Adrenal gland (tissue), 12 donors: ENCODE measurements around the gene STIM1. TPM values are rescaled to one million over a fixed set of nuclear protein-coding genes. Genes with fewer than 3 reads are reported as not detected.

Source experiments
- DNase-seq, 7 donors: peaks; one replicate each; pipeline ENCODE4 v3.0.0-alpha.2; 2019 to 2020
- H3K27ac ChIP-seq, 5 donors: fragments of 200-600 bp; sonication (generic) in 4 of 5; 1 replicate in 3 of 5; 2 replicates in 2 of 5; pipeline versions ENCODE4 v1.5.1 to v1.8.0; 2016 to 2020; ENCODE audit warnings: mild to moderate bottlenecking in 1 of 5
- H3K27me3 ChIP-seq: fragments of 200-600 bp; 2 replicates; pipeline ENCODE4 v1.8.0; 2021
- H3K36me3 ChIP-seq, 2 donors: fragments of 200-600 bp; replicated peaks in 1 of 2; 1 replicate in 1 of 2; 2 replicates in 1 of 2; pipeline versions ENCODE4 v1.5.1 to v1.8.0; 2018 to 2022
- H3K4me1 ChIP-seq, 2 donors: fragments of 200-600 bp; replicated peaks in 1 of 2; 1 replicate in 1 of 2; 2 replicates in 1 of 2; pipeline versions ENCODE4 v1.5.1 to v1.8.0; 2018 to 2021
- H3K4me3 ChIP-seq, 4 donors: fragments of 200-600 bp; sonication (generic) in 3 of 4; one replicate each; pipeline ENCODE4 v1.5.1; 2016 to 2018
- H3K9me3 ChIP-seq, 3 donors: fragments of 200-600 bp; sonication (generic) in 1 of 3; replicated peaks in 1 of 3; 1 replicate in 2 of 3; 2 replicates in 1 of 3; pipeline versions ENCODE4 v1.5.1 to v1.8.0; 2016 to 2021
- POLR2A ChIP-seq, 2 donors: fragments of 450-650 bp; IDR thresholded peaks; one replicate each; pipeline ENCODE4 v1.6.1; 2017; ENCODE audit warnings: antibody characterized with exemption in 2 of 2, mild to moderate bottlenecking in 2 of 2, moderate library complexity in 1 of 2
- WGBS, 4 donors: extraction: QIAGEN DNeasy Blood & Tissue Kit in 2 of 4; methylation state at CpG; one replicate each; pipeline versions ENCODE4 v1.1.5 to v1.1.7; 2013 to 2017; 5-methylcytosine and 5-hydroxymethylcytosine counted together
- intact Hi-C, 2 donors: fragments of 100-400 bp; cut with DNase I; formaldehyde crosslinking; loops; one replicate each; pipeline versions ENCODE4 v1.14.1 to v1.15.0; 2022 to 2023
- polyA plus RNA-seq, 3 donors: library from polyadenylated mRNA; stranded (reverse); fragments of 200-250 nt in 2 of 3; fragments of 350-450 nt in 1 of 3; fragmentation: Illumina TruSeq in 1 of 3; extraction: RNeasy Lipid Tissue Mini Kit (QIAGEN cat#74804) in 1 of 3; gene quantifications; one replicate each; pipeline ENCODE4 v1.2.3, GENCODE V29; 2013 to 2014
- total RNA-seq, 9 donors: library from RNA; depleted of rRNA in 4 of 9; stranded (reverse); fragments of >200 nt in 4 of 9; fragments of 120-200 nt in 1 of 9; fragmentation: NEBNext Ultra II Directional in 1 of 9; extraction: Animal tissue kit (Norgen Biotek cat#: 25700) in 1 of 9; gene quantifications; one replicate each; pipeline versions ENCODE4 v1.1.0 to v1.2.4, GENCODE V29; 2013 to 2023
- TF ChIP-seq, protein P1 (sequence below), 6 experiments: fragments of 450-650 bp in 4 of 6; fragments of 200-600 bp in 2 of 6; sonication (generic) in 1 of 6; IDR thresholded peaks; 1 replicate in 5 of 6; 2 replicates in 1 of 6; pipeline versions ENCODE4 v1.5.1 to v1.8.0; 2016 to 2021; ENCODE audit warnings: antibody characterized with exemption in 6 of 6, mild to moderate bottlenecking in 2 of 6, moderate library complexity in 1 of 6
- donor health status: healthy with polysubstance abuse.
- donor health status: Bipolar disorder and iron deficiency.
- donor health status: DM: yes; HTN: yes; CAD: no.
- donor health status: DM: no; HTN: no; CAD: no.
- donor health status: DM: no; HTN: no; CAD: no.
- donor health status: DM: yes; HTN: yes; CAD: no.

STIM1 gene
- total and polyA plus RNA-seq, 12 donors: 7.8 to 44.1 (median 32.5) TPM

DNA sequence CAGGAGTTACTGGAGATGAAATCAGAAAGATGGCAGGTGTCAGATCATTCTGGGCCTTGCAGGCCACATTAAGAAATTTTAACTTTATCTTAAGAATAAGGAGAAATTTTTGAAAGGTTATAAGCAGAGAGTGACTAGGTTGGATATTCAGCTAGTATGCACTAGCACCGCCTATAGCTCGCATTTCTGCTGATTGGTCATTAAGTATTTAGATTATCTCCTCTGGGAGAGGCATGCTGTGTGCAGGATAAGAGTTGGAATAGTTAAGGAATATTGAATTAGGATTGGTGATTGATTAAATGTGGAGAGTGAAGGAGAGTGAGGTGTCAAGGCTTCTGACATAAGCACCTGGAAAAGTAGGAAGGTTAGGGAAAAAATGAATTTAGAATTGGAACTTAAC lies 100.6 kb downstream of the STIM1 start:
- no peak for DNase-seq
- intact Hi-C loops: no loop called here
- H3K4me3 ChIP-seq: no peak overlapping the region
- WGBS, 4 donors: 95 to 98% (median 98%) methylated on average over 2 of the region's 2 CpGs
- TF ChIP-seq, protein P1, sequence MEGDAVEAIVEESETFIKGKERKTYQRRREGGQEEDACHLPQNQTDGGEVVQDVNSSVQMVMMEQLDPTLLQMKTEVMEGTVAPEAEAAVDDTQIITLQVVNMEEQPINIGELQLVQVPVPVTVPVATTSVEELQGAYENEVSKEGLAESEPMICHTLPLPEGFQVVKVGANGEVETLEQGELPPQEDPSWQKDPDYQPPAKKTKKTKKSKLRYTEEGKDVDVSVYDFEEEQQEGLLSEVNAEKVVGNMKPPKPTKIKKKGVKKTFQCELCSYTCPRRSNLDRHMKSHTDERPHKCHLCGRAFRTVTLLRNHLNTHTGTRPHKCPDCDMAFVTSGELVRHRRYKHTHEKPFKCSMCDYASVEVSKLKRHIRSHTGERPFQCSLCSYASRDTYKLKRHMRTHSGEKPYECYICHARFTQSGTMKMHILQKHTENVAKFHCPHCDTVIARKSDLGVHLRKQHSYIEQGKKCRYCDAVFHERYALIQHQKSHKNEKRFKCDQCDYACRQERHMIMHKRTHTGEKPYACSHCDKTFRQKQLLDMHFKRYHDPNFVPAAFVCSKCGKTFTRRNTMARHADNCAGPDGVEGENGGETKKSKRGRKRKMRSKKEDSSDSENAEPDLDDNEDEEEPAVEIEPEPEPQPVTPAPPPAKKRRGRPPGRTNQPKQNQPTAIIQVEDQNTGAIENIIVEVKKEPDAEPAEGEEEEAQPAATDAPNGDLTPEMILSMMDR (IDR thresholded peaks at IDR 0.05): no peak
- TF ChIP-seq POLR2A (IDR thresholded peaks at IDR 0.05): no peak
- no peaks in the 10 kb centered on the region for H3K27me3 ChIP-seq
- H3K4me1 ChIP-seq: peaks cover 0 to 16% of the 10 kb centered on the region in 2 donors
- H3K27ac ChIP-seq: no peak overlapping the region
- no peaks in the 10 kb centered on the region for H3K36me3 ChIP-seq
- H3K9me3 ChIP-seq: no peaks in the 10 kb centered on the region

DNA sequence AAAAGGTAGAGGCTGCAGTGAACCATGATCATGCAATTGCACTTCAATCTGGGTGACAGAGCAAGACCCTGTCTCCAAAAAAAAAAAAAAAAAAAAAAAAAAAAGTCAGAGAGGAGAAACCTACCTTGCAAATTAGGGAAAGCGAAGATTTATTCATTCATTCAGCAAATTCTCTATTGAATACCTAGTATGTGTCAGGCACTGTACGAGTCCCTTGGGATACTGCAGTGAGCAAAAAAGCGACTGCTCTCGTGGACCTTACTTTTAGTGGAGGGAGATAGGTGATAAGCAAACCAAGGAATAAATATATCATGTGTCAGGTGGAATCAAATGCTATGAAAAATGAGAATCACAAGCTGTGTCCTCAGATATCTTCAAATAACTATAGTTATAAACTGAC lies 101.3 kb downstream of the STIM1 start:
- H3K4me1 ChIP-seq: peaks cover 0 to 9% of the 10 kb centered on the region in 2 donors
- H3K4me3 ChIP-seq: no peak overlapping the region
- TF ChIP-seq POLR2A (IDR thresholded peaks at IDR 0.05): no peak
- TF ChIP-seq, protein P1 (IDR thresholded peaks at IDR 0.05): no peak
- 96 to 98% (median 97%) methylated on average over 4 of the region's 4 CpGs for WGBS, 4 donors
- H3K9me3 ChIP-seq: no peaks in the 10 kb centered on the region
- no peaks in the 10 kb centered on the region for H3K36me3 ChIP-seq
- H3K27ac ChIP-seq: no peak overlapping the region
- no peaks in the 10 kb centered on the region for H3K27me3 ChIP-seq
- intact Hi-C loops: no loop called here
- no peak for DNase-seq

DNA sequence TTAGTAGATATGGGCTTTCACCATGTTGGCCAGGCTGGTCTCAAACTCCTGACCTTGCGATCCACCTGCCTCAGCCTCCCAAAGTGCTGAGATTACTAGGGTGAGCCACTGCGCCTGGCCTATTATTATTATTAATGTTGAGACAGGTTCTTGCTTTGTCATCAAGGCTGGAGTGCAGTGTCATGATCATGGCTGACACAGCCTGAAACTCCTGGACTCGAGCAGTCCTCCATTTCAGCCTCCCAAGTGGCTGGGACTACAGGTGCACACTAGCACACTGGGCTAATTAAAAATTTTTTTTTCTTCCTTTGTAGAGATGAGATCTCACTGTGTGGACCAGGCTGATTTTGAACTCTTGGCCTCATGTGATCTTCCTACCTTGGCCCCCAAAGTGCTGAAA lies 102.0 kb downstream of the STIM1 start:
- intact Hi-C loops: no loop called here
- 66 to 90% (median 77%) methylated on average over 3 of the region's 3 CpGs for WGBS, 4 donors
- H3K27ac ChIP-seq: no peak overlapping the region
- no peaks in the 10 kb centered on the region for H3K36me3 ChIP-seq
- no peaks in the 10 kb centered on the region for H3K9me3 ChIP-seq
- H3K4me3 ChIP-seq: no peak overlapping the region
- DNase-seq: no peak
- TF ChIP-seq POLR2A (IDR thresholded peaks at IDR 0.05): no peak
- TF ChIP-seq, protein P1 (IDR thresholded peaks at IDR 0.05): no peak
- H3K27me3 ChIP-seq: no peaks in the 10 kb centered on the region
- peaks cover 0 to 5% of the 10 kb centered on the region in 2 donors for H3K4me1 ChIP-seq

DNA sequence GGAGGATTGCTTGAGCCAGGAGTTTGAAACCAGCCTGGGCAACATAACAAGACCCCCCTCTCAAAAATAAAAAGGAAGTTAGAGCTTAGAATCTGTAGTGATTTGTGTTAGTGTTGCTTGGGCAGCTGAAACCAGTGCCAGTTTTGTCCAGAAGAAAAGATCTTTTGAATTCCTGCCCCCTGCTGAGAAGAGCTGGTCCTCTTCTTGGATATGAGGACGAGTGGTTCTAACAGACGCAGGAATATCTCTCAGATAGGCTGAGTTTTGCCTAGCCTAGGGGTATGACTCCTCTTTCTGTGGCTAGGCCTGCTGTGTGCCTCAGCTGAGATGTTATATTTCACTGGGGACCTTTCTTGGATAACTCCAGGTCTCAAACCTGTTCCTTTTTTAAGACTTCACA lies 102.8 kb downstream of the STIM1 start:
- no peaks in the 10 kb centered on the region for H3K27me3 ChIP-seq
- H3K27ac ChIP-seq: no peak overlapping the region
- no peak for TF ChIP-seq POLR2A (IDR thresholded peaks at IDR 0.05)
- TF ChIP-seq, protein P1 (IDR thresholded peaks at IDR 0.05): no peak
- no peak for DNase-seq
- no peak overlapping the region for H3K4me3 ChIP-seq
- no peaks in the 10 kb centered on the region for H3K4me1 ChIP-seq
- 89 to 95% (median 93%) methylated on average over 2 of the region's 2 CpGs; no CpG with 5 or more reads in 1 of the 4 donors for WGBS, 4 donors
- no peaks in the 10 kb centered on the region for H3K36me3 ChIP-seq
- intact Hi-C loops: no loop called here
- no peaks in the 10 kb centered on the region for H3K9me3 ChIP-seq
